ENCODE results near the gene XRCC3.

XRCC3 gene

GRCh38 chr14:103725001-103725682 lies 9.9 kb upstream of the XRCC3 start:
- no peak for DNase-seq

- no peak for DNase-seq
Observed at GRCh38 chr14:103724116-103724515, 8.9 kb upstream of the XRCC3 start.

- no peak for DNase-seq
Observed at GRCh38 chr14:103723748-103724081, 8.5 kb upstream of the XRCC3 start.

- no peak for DNase-seq
Observed at GRCh38 chr14:103721334-103722120, 6.3 kb upstream of the XRCC3 start.

- DNase-seq, result no peak
Observed at GRCh38 chr14:103719751-103720150, 4.5 kb upstream of the XRCC3 start.

GRCh38 chr14:103718572-103718971 lies 3.3 kb upstream of the XRCC3 start:
- DNase-seq, result peak; percentile 59

GRCh38 chr14:103716899-103717411 lies 1.7 kb upstream of the XRCC3 start:
- no peak for DNase-seq

GRCh38 chr14:103716091-103716801 lies 995 bp upstream of the XRCC3 start:
- DNase-seq, result no peak

- no peak for DNase-seq
Observed at GRCh38 chr14:103714063-103714724, 1.1 kb downstream of the XRCC3 start.

- DNase-seq, result no peak
Observed at GRCh38 chr14:103713304-103714062, 1.8 kb downstream of the XRCC3 start.

- DNase-seq, result no peak
Observed at GRCh38 chr14:103712633-103713247, 2.5 kb downstream of the XRCC3 start.

- peak; percentile 81 for DNase-seq
Observed at GRCh38 chr14:103711516-103712431, 3.5 kb downstream of the XRCC3 start.

- no peak for DNase-seq
Observed at GRCh38 chr14:103710771-103711377, 4.4 kb downstream of the XRCC3 start.

GRCh38 chr14:103709814-103710213 lies 5.4 kb downstream of the XRCC3 start:
- no peak for DNase-seq

GRCh38 chr14:103708750-103709187 lies 6.5 kb downstream of the XRCC3 start:
- no peak for DNase-seq

- DNase-seq, result no peak
Observed at GRCh38 chr14:103707329-103708263, 7.7 kb downstream of the XRCC3 start.

- DNase-seq, result no peak
Observed at GRCh38 chr14:103706551-103707328, 8.5 kb downstream of the XRCC3 start.
